Endometrial microvascular endothelial cells (primary cell): ENCODE data around the gene ZC3H7A. TPM values are rescaled to one million over a fixed set of nuclear protein-coding genes. Genes with fewer than 3 reads are reported as not detected.
"Not testable (repeated sequence)": the region's sequence is repeated elsewhere in the genome, so short reads cannot be mapped to it uniquely, and the experiment has no call there.

ENCODE experiments used
- in situ Hi-C: cut with HindIII; loops from 2 replicates; pipeline ENCODE4 v1.10.0; 2017; ENCODE audit warnings: low sequenced_read_pairs, low pct_unique_long_range_greater_than_20kb; ENCODE audit errors: inconsistent ontology term
- total RNA-seq: library from RNA; depleted of rRNA; stranded (reverse); fragments of >200 nt; gene quantifications from one replicate; pipeline ENCODE4 v1.2.3, GENCODE V29; 2015; ENCODE audit errors: inconsistent ontology term

ZC3H7A gene
- total RNA-seq, 1 donor from 2014 or later, result 40.4 TPM

- in situ Hi-C loops, result no loop called here
Observed at GRCh38 chr16:11806721-11807120, 9.7 kb upstream of the ZC3H7A start.

- in situ Hi-C loops, result no loop called here
Observed at GRCh38 chr16:11805556-11805955, 8.5 kb upstream of the ZC3H7A start.

- in situ Hi-C loops, result no loop called here
Observed at GRCh38 chr16:11801481-11802021, 4.5 kb upstream of the ZC3H7A start.

- in situ Hi-C loops, result no loop called here
Observed at GRCh38 chr16:11800382-11800718, 3.3 kb upstream of the ZC3H7A start.

GRCh38 chr16:11799509-11800381 is 2.7 kb upstream of the ZC3H7A start:
- in situ Hi-C loops, result no loop called here

- in situ Hi-C loops, result no loop called here
Observed at GRCh38 chr16:11799017-11799381, 1.9 kb upstream of the ZC3H7A start.

- in situ Hi-C loops, result no loop called here
Observed at GRCh38 chr16:11797957-11798299, 870 bp upstream of the ZC3H7A start.

GRCh38 chr16:11796227-11797165 is 562 bp downstream of the ZC3H7A start:
- in situ Hi-C loops, result no loop called here

- in situ Hi-C loops, result no loop called here
Observed at GRCh38 chr16:11795887-11796226, 1.2 kb downstream of the ZC3H7A start.

- in situ Hi-C loops, result no loop called here
Observed at GRCh38 chr16:11794996-11795886, 1.8 kb downstream of the ZC3H7A start.

GRCh38 chr16:11794447-11794846 is 2.6 kb downstream of the ZC3H7A start:
- in situ Hi-C loops, result no loop called here

- in situ Hi-C loops, result no loop called here
Observed at GRCh38 chr16:11793840-11794239, 3.2 kb downstream of the ZC3H7A start.

- in situ Hi-C loops, result no loop called here
Observed at GRCh38 chr16:11792410-11793241, 4.4 kb downstream of the ZC3H7A start.

GRCh38 chr16:11791144-11791828 is 5.8 kb downstream of the ZC3H7A start:
- in situ Hi-C loops, result no loop called here

GRCh38 chr16:11788914-11789313 is 8.1 kb downstream of the ZC3H7A start:
- in situ Hi-C loops, result no loop called here

GRCh38 chr16:11784980-11785599 is 12.0 kb downstream of the ZC3H7A start:
- in situ Hi-C loops, result not testable (repeated sequence)

GRCh38 chr16:11784381-11784780 is 12.7 kb downstream of the ZC3H7A start:
- in situ Hi-C loops, result not testable (repeated sequence)
